AG09319 (cell line): ENCODE results near the gene SCNN1B.
"Not testable (repeated sequence)": the region's sequence is repeated elsewhere in the genome, so short reads cannot be mapped to it uniquely, and the experiment has no call there.

Source experiments
- DNase-seq: peaks from one replicate; pipeline ENCODE4 v3.0.0-alpha.2; 2010; ENCODE audit warnings: low read depth; ENCODE audit errors: extremely low read depth
- CTCF ChIP-seq: IDR thresholded peaks from 2 replicates; pipeline ENCODE4 v1.5.1; 2011; ENCODE audit warnings: low read depth, mild to moderate bottlenecking, inconsistent platforms, low read length, moderate library complexity

The SCNN1B gene

DNA sequence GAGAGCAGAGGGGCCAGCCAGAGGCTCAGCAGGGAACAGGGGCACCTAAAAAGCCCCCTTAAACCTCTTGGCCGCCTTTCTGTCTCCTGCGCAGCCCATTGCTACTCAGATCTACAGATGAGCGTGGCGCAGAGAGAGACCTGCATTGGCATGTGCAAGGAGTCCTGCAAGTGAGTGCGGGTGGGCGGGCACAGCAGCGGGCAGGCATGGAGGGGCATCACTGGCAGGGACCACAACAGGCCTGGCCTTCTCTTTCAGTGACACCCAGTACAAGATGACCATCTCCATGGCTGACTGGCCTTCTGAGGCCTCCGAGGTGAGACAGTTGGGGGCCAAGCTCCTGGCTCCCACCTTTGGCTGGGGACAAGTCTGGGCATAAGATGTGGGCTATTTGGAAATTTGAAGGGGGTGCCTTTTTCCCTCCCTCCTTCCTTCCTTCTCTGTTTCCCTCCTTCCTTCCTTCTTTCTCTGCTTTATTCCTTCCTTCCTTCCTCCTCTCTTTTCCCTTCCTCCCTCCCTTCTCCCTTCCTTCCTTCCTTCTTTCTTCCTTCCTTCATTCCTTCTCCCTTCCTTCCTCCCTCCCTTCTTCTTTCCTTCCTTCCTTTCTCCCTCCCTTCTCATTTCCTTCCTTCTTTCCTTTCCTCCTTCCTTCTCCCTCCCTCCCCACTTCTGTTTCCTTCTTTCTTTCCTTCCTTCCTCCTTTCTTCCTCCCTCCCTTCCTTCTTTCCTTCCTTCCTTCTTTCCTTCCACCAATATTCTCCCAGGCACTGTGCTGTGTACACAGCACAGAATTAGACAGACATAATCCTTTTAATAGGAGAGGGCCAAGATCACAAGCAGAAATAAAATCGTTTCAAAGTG is 75.2 kb downstream of the SCNN1B start:
- no peak for TF ChIP-seq CTCF
- no peak for DNase-seq

DNA sequence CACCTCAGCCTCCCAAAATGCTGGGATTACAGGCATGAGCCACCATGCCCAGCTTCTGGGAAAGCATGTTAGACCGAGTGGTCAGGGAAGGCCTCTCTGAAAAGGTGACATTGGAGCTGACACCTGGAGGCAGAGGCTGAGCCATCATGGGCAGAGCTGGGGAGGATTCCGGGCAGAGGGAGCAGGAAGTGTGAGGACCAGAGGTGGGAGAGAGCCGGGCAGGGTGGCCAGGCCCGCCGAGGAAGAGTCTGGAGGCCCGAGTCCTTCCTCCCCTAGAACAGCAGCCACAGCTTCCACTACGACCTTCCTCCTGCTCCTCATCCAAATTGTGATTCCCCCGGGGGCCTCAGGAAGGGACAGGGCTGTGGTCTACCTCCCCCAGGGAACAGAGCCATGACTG is 76.2 kb downstream of the SCNN1B start:
- no peak for TF ChIP-seq CTCF
- no peak for DNase-seq

DNA sequence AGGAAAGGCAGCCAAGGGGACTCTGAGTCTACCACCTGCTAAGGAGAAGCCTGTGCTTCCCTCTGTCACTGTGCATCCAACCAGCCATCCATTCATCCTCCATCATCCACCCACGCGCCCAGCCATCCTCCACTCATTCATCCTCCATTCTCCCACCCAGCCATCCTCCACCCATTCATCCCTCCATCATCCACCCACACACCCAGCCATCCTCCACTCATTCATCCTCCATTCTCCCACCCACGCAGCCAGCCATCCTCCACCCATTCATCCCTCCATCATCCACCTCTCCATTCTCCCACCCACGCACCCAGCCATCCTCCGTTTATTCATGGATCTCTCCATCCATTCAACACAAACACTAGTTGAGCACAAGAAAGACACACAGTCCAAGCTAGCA is 76.8 kb downstream of the SCNN1B start:
- no peak for TF ChIP-seq CTCF
- no peak for DNase-seq

- no peak for DNase-seq
- TF ChIP-seq CTCF: no peak
Measured at GRCh38 chr16:23379707-23380106, 77.6 kb downstream of the SCNN1B start.

DNA sequence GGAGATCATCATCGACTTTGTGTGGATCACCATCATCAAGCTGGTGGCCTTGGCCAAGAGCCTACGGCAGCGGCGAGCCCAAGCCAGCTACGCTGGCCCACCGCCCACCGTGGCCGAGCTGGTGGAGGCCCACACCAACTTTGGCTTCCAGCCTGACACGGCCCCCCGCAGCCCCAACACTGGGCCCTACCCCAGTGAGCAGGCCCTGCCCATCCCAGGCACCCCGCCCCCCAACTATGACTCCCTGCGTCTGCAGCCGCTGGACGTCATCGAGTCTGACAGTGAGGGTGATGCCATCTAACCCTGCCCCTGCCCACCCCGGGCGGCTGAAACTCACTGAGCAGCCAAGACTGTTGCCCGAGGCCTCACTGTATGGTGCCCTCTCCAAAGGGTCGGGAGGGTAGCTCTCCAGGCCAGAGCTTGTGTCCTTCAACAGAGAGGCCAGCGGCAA is 78.4 kb downstream of the SCNN1B start:
- DNase-seq: no peak
- TF ChIP-seq CTCF: no peak

GRCh38 chr16:23381702-23382101 is 79.6 kb downstream of the SCNN1B start:
- not testable (repeated sequence) for DNase-seq

GRCh38 chr16:23382279-23382678 is 80.2 kb downstream of the SCNN1B start:
- no peak for TF ChIP-seq CTCF
- DNase-seq: no peak

GRCh38 chr16:23383881-23384280 is 81.8 kb downstream of the SCNN1B start:
- DNase-seq: no peak
- TF ChIP-seq CTCF: no peak
